Measurements from ENCODE around the gene EGFR.

The EGFR gene

GRCh38 chr7:55127622-55128081 lies 108.8 kb downstream of the EGFR start:
- H3K27ac ChIP-seq (ENCODE audit: low read length) = no peak overlapping the region
- no CpG with 5 or more reads among the region's 6 CpGs for WGBS (ENCODE audit: insufficient coverage, insufficient read length)
- no peak overlapping the region for H3K4me3 ChIP-seq (ENCODE audit: low read length)
- H3K4me1 ChIP-seq (ENCODE audit: control insufficient read depth, insufficient read depth, low read length) = peaks cover 2% of the 10 kb centered on the region
- H3K27me3 ChIP-seq (ENCODE audit: control insufficient read depth, insufficient read depth, low read length) = no peaks in the 10 kb centered on the region
- H3K36me3 ChIP-seq (ENCODE audit: control insufficient read depth, insufficient read depth, low read length) = no peaks in the 10 kb centered on the region
- no peaks in the 10 kb centered on the region for H3K9me3 ChIP-seq (ENCODE audit: control insufficient read depth, insufficient read depth, low read length)
- DNase-seq (ENCODE audit: low read depth, low spot score) = no peak

DNA sequence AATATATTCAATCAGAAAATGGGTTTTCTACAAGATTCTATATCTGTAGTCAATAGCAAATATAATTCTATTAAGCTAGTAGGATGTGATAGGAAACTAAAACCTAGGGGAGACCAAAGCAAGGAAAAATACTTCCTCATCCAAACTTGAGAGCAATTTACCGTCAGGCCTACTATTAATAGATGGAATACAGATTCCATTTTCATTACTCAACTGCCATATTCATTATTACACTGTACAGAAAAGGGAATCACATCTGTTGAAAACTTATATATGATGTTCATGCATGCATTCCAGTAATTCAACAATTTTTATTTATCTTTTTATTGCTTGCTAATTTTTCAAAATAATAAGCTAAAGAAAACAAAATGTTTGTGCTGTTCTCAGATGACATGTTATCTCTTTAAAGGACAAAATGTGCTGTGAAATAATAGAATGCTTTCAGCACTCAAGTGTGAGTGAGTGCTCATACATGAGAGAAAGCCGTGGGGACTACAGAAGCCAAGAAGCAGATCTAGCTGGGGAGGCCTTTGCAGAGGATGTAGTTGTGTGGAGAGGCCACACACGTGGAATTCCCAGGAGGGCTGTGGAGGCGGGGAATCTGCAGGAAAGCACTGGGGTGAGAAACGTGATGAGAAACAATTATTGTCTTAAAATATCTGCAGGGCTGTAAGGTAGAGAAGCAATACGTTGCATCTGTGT lies 110.0 kb downstream of the EGFR start:
- Histone ChIP-seq H3K4me1 (ENCODE audit: control insufficient read depth, insufficient read depth, low read length) (peaks cover 2% of the 10 kb centered on the region), H3K9me3 (ENCODE audit: control insufficient read depth, insufficient read depth, low read length) (no peaks in the 10 kb centered on the region), H3K36me3 (ENCODE audit: control insufficient read depth, insufficient read depth, low read length) (no peaks in the 10 kb centered on the region), H3K27me3 (ENCODE audit: control insufficient read depth, insufficient read depth, low read length) (no peaks in the 10 kb centered on the region), H3K4me3 (ENCODE audit: low read length) (no peak overlapping the region), H3K27ac (ENCODE audit: low read length) (no peak overlapping the region)
- no CpG with 5 or more reads among the region's 6 CpGs for WGBS (ENCODE audit: insufficient coverage, insufficient read length)
- no peak for DNase-seq (ENCODE audit: low read depth, low spot score)

GRCh38 chr7:55129541-55130394 lies 111.0 kb downstream of the EGFR start:
- Histone ChIP-seq H3K36me3 (ENCODE audit: control insufficient read depth, insufficient read depth, low read length) (no peaks in the 10 kb centered on the region), H3K4me1 (ENCODE audit: control insufficient read depth, insufficient read depth, low read length) (peaks cover 2% of the 10 kb centered on the region), H3K27ac (ENCODE audit: low read length) (no peak overlapping the region), H3K27me3 (ENCODE audit: control insufficient read depth, insufficient read depth, low read length) (no peaks in the 10 kb centered on the region), H3K4me3 (ENCODE audit: low read length) (no peak overlapping the region), H3K9me3 (ENCODE audit: control insufficient read depth, insufficient read depth, low read length) (no peaks in the 10 kb centered on the region)
- no CpG with 5 or more reads among the region's 8 CpGs for WGBS (ENCODE audit: insufficient coverage, insufficient read length)
- DNase-seq (ENCODE audit: low read depth, low spot score) = no peak

DNA sequence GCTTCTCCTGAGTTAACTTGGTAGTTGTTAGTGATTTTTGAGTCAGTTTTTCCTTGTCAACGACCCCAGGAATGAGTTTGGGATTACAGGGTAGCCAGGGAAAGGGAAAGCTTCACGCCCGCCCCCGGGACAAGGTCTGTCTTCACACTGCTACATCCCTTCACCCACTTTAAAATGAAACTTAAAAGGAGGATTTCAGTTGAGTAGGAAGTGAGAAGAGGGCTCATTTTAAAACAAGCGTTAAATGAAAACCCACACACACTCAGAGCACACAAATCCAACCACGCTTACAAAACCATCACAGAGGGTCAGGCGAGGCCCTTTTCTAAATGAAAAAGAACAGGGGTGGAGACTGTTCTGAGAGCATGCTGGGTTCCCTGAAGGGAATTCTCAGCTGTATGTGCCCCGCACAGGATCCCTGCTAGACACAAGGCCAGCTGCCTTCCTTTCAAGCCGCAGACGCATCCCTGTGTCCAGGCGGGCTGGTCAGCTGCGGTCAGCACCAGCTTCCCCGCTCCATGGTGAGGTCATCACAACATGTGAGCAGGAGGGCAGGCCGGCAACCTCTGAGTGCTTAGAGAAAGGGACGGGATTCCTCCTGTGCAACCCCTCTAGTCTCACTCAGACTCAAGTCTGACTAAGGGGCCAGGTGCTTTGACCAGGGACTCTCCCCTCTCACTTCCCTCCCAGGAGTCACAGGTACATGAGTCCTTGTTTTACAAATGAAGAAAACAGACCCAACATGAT lies 111.8 kb downstream of the EGFR start:
- H3K4me3 ChIP-seq (ENCODE audit: low read length) = no peak overlapping the region
- no peaks in the 10 kb centered on the region for H3K27me3 ChIP-seq (ENCODE audit: control insufficient read depth, insufficient read depth, low read length)
- DNase-seq (ENCODE audit: low read depth, low spot score) = no peak
- no peaks in the 10 kb centered on the region for H3K9me3 ChIP-seq (ENCODE audit: control insufficient read depth, insufficient read depth, low read length)
- WGBS (ENCODE audit: insufficient coverage, insufficient read length) = no CpG with 5 or more reads among the region's 15 CpGs
- H3K4me1 ChIP-seq (ENCODE audit: control insufficient read depth, insufficient read depth, low read length) = peaks cover 2% of the 10 kb centered on the region
- no peak overlapping the region for H3K27ac ChIP-seq (ENCODE audit: low read length)
- no peaks in the 10 kb centered on the region for H3K36me3 ChIP-seq (ENCODE audit: control insufficient read depth, insufficient read depth, low read length)

DNA sequence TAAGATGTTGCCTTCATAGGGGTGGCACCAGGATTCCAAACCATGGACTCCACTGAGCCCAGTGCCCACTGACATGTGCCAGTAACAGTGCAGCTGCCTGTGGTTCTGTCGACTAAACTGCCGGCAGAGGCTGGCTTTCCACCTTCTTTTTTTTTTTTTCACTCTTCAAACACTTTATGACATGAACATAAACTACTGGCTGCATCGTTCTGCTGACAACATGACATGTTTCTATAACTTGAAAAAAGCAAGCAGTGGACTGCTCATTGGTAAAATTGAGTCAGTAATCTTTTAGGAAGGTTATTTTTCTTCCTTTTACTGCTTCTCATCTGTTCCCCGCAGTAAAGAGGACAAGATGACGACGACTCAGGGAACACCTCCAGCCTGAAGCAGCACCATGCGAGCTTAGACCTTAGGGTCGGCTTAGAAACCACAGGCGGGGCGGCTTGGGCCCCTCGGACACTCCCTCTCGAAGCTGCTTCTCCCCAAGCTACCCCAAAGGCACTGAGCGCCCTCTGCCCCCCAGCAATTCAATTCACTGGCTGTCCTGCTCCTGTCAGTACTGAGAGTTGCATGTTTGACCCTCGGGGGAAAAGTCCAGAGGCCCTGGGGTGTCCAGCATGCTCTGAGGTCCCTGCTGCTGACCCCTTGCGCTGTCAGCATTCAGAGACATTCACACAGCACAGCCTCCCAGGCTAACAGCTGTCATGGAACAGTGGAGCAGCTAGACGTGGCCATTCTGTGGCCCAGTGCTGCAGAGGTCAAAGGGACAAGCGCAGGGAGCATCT lies 112.5 kb downstream of the EGFR start:
- no peak for DNase-seq (ENCODE audit: low read depth, low spot score)
- H3K9me3 ChIP-seq (ENCODE audit: control insufficient read depth, insufficient read depth, low read length) = no peaks in the 10 kb centered on the region
- H3K27ac ChIP-seq (ENCODE audit: low read length) = no peak overlapping the region
- H3K4me3 ChIP-seq (ENCODE audit: low read length) = no peak overlapping the region
- WGBS (ENCODE audit: insufficient coverage, insufficient read length) = no CpG with 5 or more reads among the region's 17 CpGs
- no peaks in the 10 kb centered on the region for H3K36me3 ChIP-seq (ENCODE audit: control insufficient read depth, insufficient read depth, low read length)
- H3K4me1 ChIP-seq (ENCODE audit: control insufficient read depth, insufficient read depth, low read length) = peaks cover 2% of the 10 kb centered on the region
- no peaks in the 10 kb centered on the region for H3K27me3 ChIP-seq (ENCODE audit: control insufficient read depth, insufficient read depth, low read length)

DNA sequence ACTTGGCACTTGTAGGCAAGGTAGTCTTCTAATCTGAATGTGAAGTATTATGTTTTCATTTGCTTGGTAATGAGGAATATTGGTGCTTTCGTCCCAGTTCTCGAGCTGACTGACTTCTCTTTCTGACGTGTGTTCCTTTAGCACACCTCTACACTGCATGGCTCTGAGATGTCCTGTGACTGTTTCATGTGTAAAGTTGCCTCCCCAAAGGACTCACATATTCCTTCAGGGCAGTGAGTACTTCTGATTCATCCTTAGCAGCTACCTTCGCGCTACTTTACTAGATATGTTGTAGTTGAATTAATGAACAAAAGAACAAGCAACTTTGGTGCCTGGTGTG lies 113.7 kb downstream of the EGFR start:
- Histone ChIP-seq H3K27ac (ENCODE audit: low read length) (no peak overlapping the region), H3K36me3 (ENCODE audit: control insufficient read depth, insufficient read depth, low read length) (no peaks in the 10 kb centered on the region), H3K27me3 (ENCODE audit: control insufficient read depth, insufficient read depth, low read length) (no peaks in the 10 kb centered on the region), H3K9me3 (ENCODE audit: control insufficient read depth, insufficient read depth, low read length) (no peaks in the 10 kb centered on the region), H3K4me3 (ENCODE audit: low read length) (no peak overlapping the region), H3K4me1 (ENCODE audit: control insufficient read depth, insufficient read depth, low read length) (peaks cover 2% of the 10 kb centered on the region)
- no CpG with 5 or more reads among the region's 5 CpGs for WGBS (ENCODE audit: insufficient coverage, insufficient read length)
- no peak for DNase-seq (ENCODE audit: low read depth, low spot score)

- no peak overlapping the region for H3K27ac ChIP-seq (ENCODE audit: low read length)
- no peaks in the 10 kb centered on the region for H3K9me3 ChIP-seq (ENCODE audit: control insufficient read depth, insufficient read depth, low read length)
- no peaks in the 10 kb centered on the region for H3K36me3 ChIP-seq (ENCODE audit: control insufficient read depth, insufficient read depth, low read length)
- peaks cover 2% of the 10 kb centered on the region for H3K4me1 ChIP-seq (ENCODE audit: control insufficient read depth, insufficient read depth, low read length)
- no peak for DNase-seq (ENCODE audit: low read depth, low spot score)
- WGBS (ENCODE audit: insufficient coverage, insufficient read length) = no CpG with 5 or more reads among the region's 10 CpGs
- H3K4me3 ChIP-seq (ENCODE audit: low read length) = no peak overlapping the region
- no peaks in the 10 kb centered on the region for H3K27me3 ChIP-seq (ENCODE audit: control insufficient read depth, insufficient read depth, low read length)
Observed at GRCh38 chr7:55132890-55133551, 114.2 kb downstream of the EGFR start.

DNA sequence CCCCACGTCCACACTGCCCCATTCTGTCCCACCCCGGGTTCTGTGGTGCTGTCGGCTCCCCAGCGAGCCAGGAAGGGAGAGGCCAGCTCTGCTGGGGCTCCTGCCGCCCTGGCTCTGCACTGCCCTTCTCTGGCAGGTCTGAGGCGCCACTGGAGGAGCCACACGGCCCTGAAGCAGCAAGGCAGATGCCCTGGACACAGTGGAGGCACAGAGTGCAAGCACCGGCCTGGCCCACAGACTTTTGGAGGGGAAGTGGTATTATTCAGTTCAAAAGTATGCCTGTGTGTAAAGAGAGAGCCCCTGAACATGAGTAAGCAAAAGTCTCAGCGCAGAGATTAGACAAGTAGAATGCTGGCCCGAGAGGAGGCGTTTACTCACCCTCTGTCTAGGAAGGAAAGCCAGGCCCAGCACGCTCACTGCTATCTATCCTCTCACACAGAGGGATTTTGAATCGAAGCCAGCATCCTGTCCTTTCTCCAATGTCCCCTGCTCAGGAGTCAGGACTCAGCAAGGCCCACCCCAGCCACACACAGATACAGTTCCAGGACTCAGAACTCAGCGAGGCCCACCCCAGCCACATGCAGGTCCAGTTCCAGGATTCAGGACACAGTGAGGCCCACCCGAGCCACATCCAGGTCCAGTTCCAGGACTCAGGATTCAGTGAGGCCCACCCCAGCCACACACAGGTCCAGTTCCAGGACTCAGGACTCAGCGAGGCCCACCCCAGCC lies 115.0 kb downstream of the EGFR start:
- no CpG with 5 or more reads among the region's 16 CpGs for WGBS (ENCODE audit: insufficient coverage, insufficient read length)
- DNase-seq (ENCODE audit: low read depth, low spot score) = no peak
- H3K9me3 ChIP-seq (ENCODE audit: control insufficient read depth, insufficient read depth, low read length) = no peaks in the 10 kb centered on the region
- H3K36me3 ChIP-seq (ENCODE audit: control insufficient read depth, insufficient read depth, low read length) = no peaks in the 10 kb centered on the region
- H3K4me3 ChIP-seq (ENCODE audit: low read length) = no peak overlapping the region
- H3K27ac ChIP-seq (ENCODE audit: low read length) = no peak overlapping the region
- H3K27me3 ChIP-seq (ENCODE audit: control insufficient read depth, insufficient read depth, low read length) = no peaks in the 10 kb centered on the region
- H3K4me1 ChIP-seq (ENCODE audit: control insufficient read depth, insufficient read depth, low read length) = peaks cover 2% of the 10 kb centered on the region

DNA sequence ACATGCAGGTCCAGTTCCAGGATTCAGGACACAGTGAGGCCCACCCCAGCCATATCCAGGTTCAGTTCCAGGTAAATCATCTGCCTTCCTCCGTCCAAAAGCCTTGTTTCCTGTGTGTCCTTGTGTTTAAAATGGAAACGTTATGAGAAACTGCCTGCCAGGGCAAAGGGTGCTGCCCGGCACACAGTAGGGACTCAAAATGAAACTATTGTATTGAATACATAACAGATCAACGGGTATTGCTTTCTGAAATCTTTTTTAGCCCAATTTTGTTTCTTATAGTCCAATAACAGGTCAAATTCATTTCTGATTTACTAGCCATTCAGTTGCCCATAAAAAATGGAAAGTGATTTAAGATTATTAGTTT lies 115.5 kb downstream of the EGFR start:
- no peak overlapping the region for H3K4me3 ChIP-seq (ENCODE audit: low read length)
- no peak for DNase-seq (ENCODE audit: low read depth, low spot score)
- H3K27ac ChIP-seq (ENCODE audit: low read length) = no peak overlapping the region
- WGBS (ENCODE audit: insufficient coverage, insufficient read length) = no CpG with 5 or more reads among the region's 4 CpGs
- no peaks in the 10 kb centered on the region for H3K36me3 ChIP-seq (ENCODE audit: control insufficient read depth, insufficient read depth, low read length)
- no peaks in the 10 kb centered on the region for H3K27me3 ChIP-seq (ENCODE audit: control insufficient read depth, insufficient read depth, low read length)
- no peaks in the 10 kb centered on the region for H3K9me3 ChIP-seq (ENCODE audit: control insufficient read depth, insufficient read depth, low read length)
- peaks cover 2% of the 10 kb centered on the region for H3K4me1 ChIP-seq (ENCODE audit: control insufficient read depth, insufficient read depth, low read length)
